Spinal cord (tissue), 10 donors: ENCODE results near the gene IGFL2. TPM values are rescaled to one million over a fixed set of nuclear protein-coding genes. Genes with fewer than 3 reads are reported as not detected.
A peak's percentile ranks its signal among the peaks of the same experiment; 100 is the strongest.
"Not testable (repeated sequence)": the region's sequence is repeated elsewhere in the genome, so short reads cannot be mapped to it uniquely, and the experiment has no call there.

Source experiments
- DNase-seq, 6 donors: peaks; one replicate each; pipeline versions ENCODE4 v3.0.0 to v3.0.0-alpha.2; 2013 to 2015; ENCODE audit warnings: low spot score in 6 of 6, low read depth in 4 of 6
- H3K27ac ChIP-seq: one replicate; pipeline ENCODE4 v1.5.1; 2013; ENCODE audit warnings: low read depth, low read length, control low read depth
- H3K27me3 ChIP-seq: one replicate; pipeline ENCODE4 v1.6.1; 2013; ENCODE audit warnings: low read length; ENCODE audit not compliant: control insufficient read depth, insufficient read depth
- H3K36me3 ChIP-seq: one replicate; pipeline ENCODE4 v1.6.1; 2013; ENCODE audit warnings: low read length; ENCODE audit not compliant: control insufficient read depth, insufficient read depth
- H3K4me1 ChIP-seq: one replicate; pipeline ENCODE4 v1.6.1; 2013; ENCODE audit warnings: low read length; ENCODE audit not compliant: control insufficient read depth, insufficient read depth
- H3K4me3 ChIP-seq: one replicate; pipeline ENCODE4 v1.5.1; 2013; ENCODE audit warnings: low read depth, low read length, control low read depth
- H3K9me3 ChIP-seq: one replicate; pipeline ENCODE4 v1.6.1; 2013; ENCODE audit warnings: low read length; ENCODE audit not compliant: control insufficient read depth, insufficient read depth
- WGBS: methylation state at CpG from one replicate; pipeline ENCODE4 v1.1.5; 2013; ENCODE audit warnings: missing lambda C conversion rate; ENCODE audit not compliant: insufficient coverage; 5-methylcytosine and 5-hydroxymethylcytosine counted together
- long read RNA-seq, 4 donors: transcript quantifications; one replicate each; lab custom pipeline, GENCODE V29; 2026
- polyA plus RNA-seq, 2 donors: library from polyadenylated mRNA; unstranded; fragments of 120-200 nt; gene quantifications; one replicate each; pipeline ENCODE4 v1.2.1, GENCODE V29; 2013; ENCODE audit not compliant: insufficient read length in 2 of 2
- total RNA-seq, 2 donors: library from RNA; depleted of rRNA in 1 of 2; stranded (reverse); fragments of 120-200 nt in 1 of 2; fragments of >200 nt in 1 of 2; gene quantifications; one replicate each; pipeline versions ENCODE4 v1.2.3 to v1.2.4, GENCODE V29; 2013 to 2014
- donor health status: healthy.

IGFL2 gene
- total RNA-seq, result under 1 TPM; 0.10 to 0.61 TPM
- under 1 TPM in 1 of 2 donors, not detected in 1; 0.53 TPM for polyA plus RNA-seq
- long read RNA-seq, donor 1, result 0 reads
- long read RNA-seq, donor 2, result 0 reads
- long read RNA-seq, donor 3, result 0 reads
- long read RNA-seq, donor 4, result 0 reads

GRCh38 chr19:46147791-46148288, at the start of gene IGFL2:
Gene IGFL2 (plus strand): TSS chr19:46148238. CDS start chr19:46148279, 41 bp downstream.
- H3K4me1 ChIP-seq, result no peaks in the 10 kb centered on the region
- DNase-seq, result no peak
- WGBS, result 82% methylated on average over 6 of the region's 6 CpGs
- H3K9me3 ChIP-seq, result no peaks in the 10 kb centered on the region
- no peaks in the 10 kb centered on the region for H3K27me3 ChIP-seq
- no peak within 1 kb of the TSS for H3K27ac ChIP-seq
- H3K36me3 ChIP-seq, result no peaks in the 10 kb centered on the region
- no peak within 1 kb of the TSS for H3K4me3 ChIP-seq

- Histone ChIP-seq H3K4me1 (no peaks in the 10 kb centered on the region), H3K27me3 (no peaks in the 10 kb centered on the region), H3K27ac (no peak overlapping the region), H3K9me3 (no peaks in the 10 kb centered on the region), H3K36me3 (no peaks in the 10 kb centered on the region), H3K4me3 (no peak overlapping the region)
- DNase-seq, result no peak
- 89% methylated on average over 1 of the region's 1 CpG for WGBS
These were observed 47.7 kb upstream of the IGFL2 start for GRCh38 chr19:46100344-46100743.

- no peak overlapping the region for H3K4me3 ChIP-seq
- WGBS, result 44% methylated on average over 6 of the region's 6 CpGs
- H3K4me1 ChIP-seq, result no peaks in the 10 kb centered on the region
- no peaks in the 10 kb centered on the region for H3K27me3 ChIP-seq
- no peaks in the 10 kb centered on the region for H3K36me3 ChIP-seq
- no peak overlapping the region for H3K27ac ChIP-seq
- H3K9me3 ChIP-seq, result no peaks in the 10 kb centered on the region
- DNase-seq, result no peak
These were observed 46.7 kb upstream of the IGFL2 start for GRCh38 chr19:46101293-46101692.

GRCh38 chr19:46102333-46102732, 45.7 kb upstream of the IGFL2 start:
- DNase-seq, H3K36me3 ChIP-seq, H3K9me3 ChIP-seq, H3K4me1 ChIP-seq, H3K4me3 ChIP-seq, H3K27me3 ChIP-seq, H3K27ac ChIP-seq: not testable (repeated sequence)
- WGBS, result 72% methylated on average over 6 of the region's 7 CpGs

GRCh38 chr19:46107371-46107770, 40.7 kb upstream of the IGFL2 start:
- Histone ChIP-seq H3K4me3 (no peak overlapping the region), H3K36me3 (no peaks in the 10 kb centered on the region), H3K9me3 (no peaks in the 10 kb centered on the region), H3K4me1 (no peaks in the 10 kb centered on the region), H3K27me3 (no peaks in the 10 kb centered on the region), H3K27ac (no peak overlapping the region)
- 74% methylated on average over 6 of the region's 6 CpGs for WGBS
- DNase-seq, result no peak

- Histone ChIP-seq H3K9me3 (no peaks in the 10 kb centered on the region), H3K4me3 (no peak overlapping the region), H3K4me1 (no peaks in the 10 kb centered on the region), H3K36me3 (no peaks in the 10 kb centered on the region), H3K27ac (no peak overlapping the region), H3K27me3 (no peaks in the 10 kb centered on the region)
- DNase-seq, result peak in 1 of 6 donors; percentile 18
- WGBS, result 76% methylated on average over 4 of the region's 6 CpGs
These were observed 38.2 kb upstream of the IGFL2 start for GRCh38 chr19:46109876-46110275.

GRCh38 chr19:46111376-46111775, 36.7 kb upstream of the IGFL2 start:
- peaks cover 9% of the 10 kb centered on the region for H3K4me1 ChIP-seq
- no peaks in the 10 kb centered on the region for H3K27me3 ChIP-seq
- H3K27ac ChIP-seq, result no peak overlapping the region
- no peak overlapping the region for H3K4me3 ChIP-seq
- WGBS, result no CpG with 5 or more reads among the region's 3 CpGs
- H3K9me3 ChIP-seq, result no peaks in the 10 kb centered on the region
- H3K36me3 ChIP-seq, result no peaks in the 10 kb centered on the region
- no peak for DNase-seq

GRCh38 chr19:46112527-46112926, 35.5 kb upstream of the IGFL2 start:
- H3K27ac ChIP-seq, result no peak overlapping the region
- H3K27me3 ChIP-seq, result no peaks in the 10 kb centered on the region
- WGBS, result 88% methylated on average over 2 of the region's 2 CpGs
- no peaks in the 10 kb centered on the region for H3K36me3 ChIP-seq
- H3K4me3 ChIP-seq, result no peak overlapping the region
- peaks cover 9% of the 10 kb centered on the region for H3K4me1 ChIP-seq
- no peak for DNase-seq
- no peaks in the 10 kb centered on the region for H3K9me3 ChIP-seq

GRCh38 chr19:46113726-46114125, 34.3 kb upstream of the IGFL2 start:
- DNase-seq, result no peak
- Histone ChIP-seq H3K27ac (no peak overlapping the region), H3K27me3 (no peaks in the 10 kb centered on the region), H3K4me3 (no peak overlapping the region), H3K9me3 (no peaks in the 10 kb centered on the region), H3K36me3 (no peaks in the 10 kb centered on the region), H3K4me1 (peaks cover 9% of the 10 kb centered on the region)
- WGBS, result no CpG with 5 or more reads among the region's 1 CpG

- peak in 2 of 6 donors; percentile 8 to 35 for DNase-seq
- Histone ChIP-seq H3K4me3 (no peak overlapping the region), H3K4me1 (peaks cover 9% of the 10 kb centered on the region), H3K9me3 (no peaks in the 10 kb centered on the region), H3K36me3 (no peaks in the 10 kb centered on the region), H3K27ac (no peak overlapping the region), H3K27me3 (no peaks in the 10 kb centered on the region)
- WGBS, result 87% methylated on average over 4 of the region's 9 CpGs
These were observed 32.5 kb upstream of the IGFL2 start for GRCh38 chr19:46115396-46116106.
